Spleen (tissue), 7 donors: ENCODE measurements around the gene RPS6KA2.

Experiments used
- POLR2A ChIP-seq, 3 donors: fragments of 450-650 bp; IDR thresholded peaks; one replicate each; pipeline ENCODE4 v1.5.1; 2017; ENCODE audit warnings: antibody characterized with exemption in 3 of 3, mild to moderate bottlenecking in 1 of 3
- TF ChIP-seq, protein P1 (sequence below), 11 experiments: fragments of 200-600 bp in 7 of 11; fragments of 450-650 bp in 4 of 11; sonication (generic) in 4 of 11; IDR thresholded peaks in 8 of 11; conservative IDR thresholded peaks in 3 of 11; 1 replicate in 7 of 11; 2 replicates in 4 of 11; pipeline versions ENCODE4 v1.4.0 to v1.8.0; 2016 to 2021; ENCODE audit warnings: antibody characterized with exemption in 11 of 11, inconsistent platforms in 4 of 11, mild to moderate bottlenecking in 1 of 11
- donor health status: DM: no; HTN: no; CAD: no; lungs with moderate emphysema.
- donor health status: DM: no; HTN: no; CAD: no.
- donor health status: DM: no; HTN: no; CAD: no.

DNA sequence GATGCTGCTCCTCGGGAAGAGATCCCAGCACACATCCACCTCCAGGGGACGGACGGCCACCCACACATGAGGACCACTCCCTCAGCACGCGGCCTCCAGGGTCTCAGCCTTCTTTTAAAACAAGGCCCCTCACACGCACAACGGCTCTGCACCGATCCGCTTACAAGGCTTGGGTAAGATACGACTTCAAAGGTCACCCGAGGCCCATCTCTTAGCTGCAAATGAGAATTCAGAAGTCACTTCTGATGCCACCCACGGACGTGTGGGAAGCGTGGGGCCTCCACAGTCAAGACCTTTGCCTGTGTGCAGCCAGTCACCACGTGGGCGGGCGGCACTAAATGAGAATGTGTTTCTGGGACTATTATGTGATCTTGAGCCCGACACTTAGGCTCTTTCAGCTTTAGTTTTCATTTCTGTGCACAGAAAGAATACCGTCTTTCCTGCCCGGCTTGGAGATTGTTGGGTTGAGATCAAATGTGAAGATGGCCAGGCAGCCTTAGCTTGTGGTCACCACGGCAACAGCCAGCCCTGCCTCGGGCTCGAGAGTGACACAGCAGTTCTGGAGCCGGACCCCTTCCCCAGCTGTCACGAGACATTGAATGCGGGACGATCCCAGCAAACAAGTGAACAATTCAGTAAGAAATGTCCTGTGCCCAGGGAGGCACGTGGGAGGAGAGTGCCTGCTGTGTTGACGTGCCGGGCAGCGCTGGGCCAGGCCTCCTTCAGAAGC, 132.1 kb downstream of the RPS6KA2 start:
- TF ChIP-seq, protein P1, sequence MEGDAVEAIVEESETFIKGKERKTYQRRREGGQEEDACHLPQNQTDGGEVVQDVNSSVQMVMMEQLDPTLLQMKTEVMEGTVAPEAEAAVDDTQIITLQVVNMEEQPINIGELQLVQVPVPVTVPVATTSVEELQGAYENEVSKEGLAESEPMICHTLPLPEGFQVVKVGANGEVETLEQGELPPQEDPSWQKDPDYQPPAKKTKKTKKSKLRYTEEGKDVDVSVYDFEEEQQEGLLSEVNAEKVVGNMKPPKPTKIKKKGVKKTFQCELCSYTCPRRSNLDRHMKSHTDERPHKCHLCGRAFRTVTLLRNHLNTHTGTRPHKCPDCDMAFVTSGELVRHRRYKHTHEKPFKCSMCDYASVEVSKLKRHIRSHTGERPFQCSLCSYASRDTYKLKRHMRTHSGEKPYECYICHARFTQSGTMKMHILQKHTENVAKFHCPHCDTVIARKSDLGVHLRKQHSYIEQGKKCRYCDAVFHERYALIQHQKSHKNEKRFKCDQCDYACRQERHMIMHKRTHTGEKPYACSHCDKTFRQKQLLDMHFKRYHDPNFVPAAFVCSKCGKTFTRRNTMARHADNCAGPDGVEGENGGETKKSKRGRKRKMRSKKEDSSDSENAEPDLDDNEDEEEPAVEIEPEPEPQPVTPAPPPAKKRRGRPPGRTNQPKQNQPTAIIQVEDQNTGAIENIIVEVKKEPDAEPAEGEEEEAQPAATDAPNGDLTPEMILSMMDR (IDR thresholded peaks at IDR 0.05 in 8 of 11, conservative IDR thresholded peaks at IDR 0.05 in 3 of 11): no peak
- no peak for TF ChIP-seq POLR2A (IDR thresholded peaks at IDR 0.05)
